Right cardiac atrium (tissue), 5 donors: ENCODE measurements around the gene ATP1B3. TPM values are rescaled to one million over a fixed set of nuclear protein-coding genes. Genes with fewer than 3 reads are reported as not detected.
"Not testable (repeated sequence)": the region's sequence is repeated elsewhere in the genome, so short reads cannot be mapped to it uniquely, and the experiment has no call there.

ENCODE experiments used
- ATAC-seq, 2 donors: fragments of 200-7000 bp; cut with Tn5 transposase; one replicate each; pipeline versions ENCODE4 v1.8.0 to v1.9.1; 2020; ENCODE audit warnings: moderate library complexity in 2 of 2, mild to moderate bottlenecking in 1 of 2
- DNase-seq, 3 donors: peaks; one replicate each; pipeline ENCODE4 v3.0.0-alpha.2; 2020
- H3K27ac ChIP-seq: one replicate; pipeline ENCODE4 v1.5.1; 2013; ENCODE audit warnings: mild to moderate bottlenecking, low read length, control low read depth, moderate library complexity
- H3K27me3 ChIP-seq: one replicate; pipeline ENCODE4 v1.6.1; 2013; ENCODE audit not compliant: control insufficient read depth, insufficient read depth
- H3K4me1 ChIP-seq: one replicate; pipeline ENCODE4 v1.6.1; 2013; ENCODE audit warnings: low read length; ENCODE audit not compliant: control insufficient read depth, insufficient read depth
- H3K4me3 ChIP-seq: one replicate; pipeline ENCODE4 v1.5.1; 2013; ENCODE audit warnings: low read length, control low read depth
- H3K9me3 ChIP-seq: one replicate; pipeline ENCODE4 v1.6.1; 2013; ENCODE audit warnings: low read length; ENCODE audit not compliant: control insufficient read depth
- WGBS: extraction: QIAGEN DNeasy Blood & Tissue Kit; methylation state at CpG from one replicate; pipeline ENCODE4 v1.1.7; 2013; 5-methylcytosine and 5-hydroxymethylcytosine counted together
- intact Hi-C, 4 donors: fragments of 100-400 bp; cut with DNase I; formaldehyde crosslinking; loops; one replicate each; pipeline versions ENCODE4 v1.11.0 to v1.14.0; 2022 to 2023
- polyA plus RNA-seq: library from polyadenylated mRNA; stranded (reverse); fragments of 200-250 nt; gene quantifications from one replicate; pipeline ENCODE4 v1.2.3, GENCODE V29; 2013
- total RNA-seq, 4 donors: library from RNA; stranded (reverse); fragmentation: NEBNext Ultra II Directional; extraction: Animal tissue kit (Norgen Biotek cat#: 25700); gene quantifications; one replicate each; pipeline ENCODE4 v1.2.1, GENCODE V29; 2021
- donor health status: healthy with polysubstance abuse.
- donor health status: DM: no; HTN: yes; CAD: no.
- donor health status: DM: no; HTN: no; CAD: no.
- donor health status: DM: no; HTN: yes; CAD: no; lungs with severe emphysema.
- donor health status: DM: yes; HTN: yes; CAD: no.

The ATP1B3 gene
- total and polyA plus RNA-seq, 5 donors = 29.2 to 77.3 (median 51.4) TPM

DNA sequence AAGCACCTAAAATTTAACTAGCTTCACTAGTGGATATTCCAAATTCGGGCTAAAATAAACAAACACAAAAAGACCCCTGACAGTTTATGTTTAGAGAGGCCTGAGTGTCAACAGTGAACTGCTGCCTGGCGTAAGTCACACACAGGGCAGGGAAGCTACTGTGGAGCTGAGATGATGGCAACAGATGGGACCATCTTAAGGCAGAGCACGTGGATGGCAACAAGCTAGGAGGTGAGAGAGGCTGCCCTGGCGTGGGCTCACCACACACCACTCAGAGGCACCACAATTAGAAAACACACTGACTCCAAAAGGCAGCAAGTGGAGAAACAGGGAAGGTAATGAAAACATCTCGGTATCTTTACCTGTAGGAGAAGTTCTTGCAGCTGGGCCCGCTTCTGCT, 93.3 kb downstream of the ATP1B3 start:
- ATAC-seq (no peak), DNase-seq (no peak)
- 91% methylated on average over 6 of the region's 6 CpGs for WGBS
- no peak overlapping the region for H3K27ac ChIP-seq
- no peaks in the 10 kb centered on the region for H3K27me3 ChIP-seq
- no peaks in the 10 kb centered on the region for H3K4me1 ChIP-seq
- H3K4me3 ChIP-seq = no peak overlapping the region
- intact Hi-C loops = no loop called here
- H3K9me3 ChIP-seq = no peaks in the 10 kb centered on the region

DNA sequence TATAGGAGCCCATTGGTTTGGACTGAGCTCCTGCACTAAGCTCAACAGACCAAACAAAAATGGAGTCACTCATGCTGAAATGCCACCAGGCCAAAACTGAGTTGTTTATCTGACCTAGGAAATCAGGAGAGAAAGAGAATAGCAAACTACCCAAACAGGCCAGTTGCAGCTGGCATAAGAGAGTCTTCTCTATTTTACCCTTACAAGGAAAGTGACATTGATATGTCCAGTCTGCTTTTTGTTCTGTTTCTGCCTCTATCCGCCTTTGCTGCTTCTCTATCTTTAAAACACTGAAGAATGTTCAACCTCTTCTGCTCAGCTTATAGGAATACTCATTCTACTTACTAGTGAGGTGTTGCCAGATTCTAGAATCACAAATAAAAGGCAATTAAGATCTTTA, 95.1 kb downstream of the ATP1B3 start:
- no peak for DNase-seq
- H3K27ac ChIP-seq = no peak overlapping the region
- ATAC-seq = no peak
- no peak overlapping the region for H3K4me3 ChIP-seq
- WGBS = 95% methylated on average over 1 of the region's 1 CpG
- no peaks in the 10 kb centered on the region for H3K4me1 ChIP-seq
- H3K9me3 ChIP-seq = no peaks in the 10 kb centered on the region
- no peaks in the 10 kb centered on the region for H3K27me3 ChIP-seq
- intact Hi-C loops = no loop called here

DNA sequence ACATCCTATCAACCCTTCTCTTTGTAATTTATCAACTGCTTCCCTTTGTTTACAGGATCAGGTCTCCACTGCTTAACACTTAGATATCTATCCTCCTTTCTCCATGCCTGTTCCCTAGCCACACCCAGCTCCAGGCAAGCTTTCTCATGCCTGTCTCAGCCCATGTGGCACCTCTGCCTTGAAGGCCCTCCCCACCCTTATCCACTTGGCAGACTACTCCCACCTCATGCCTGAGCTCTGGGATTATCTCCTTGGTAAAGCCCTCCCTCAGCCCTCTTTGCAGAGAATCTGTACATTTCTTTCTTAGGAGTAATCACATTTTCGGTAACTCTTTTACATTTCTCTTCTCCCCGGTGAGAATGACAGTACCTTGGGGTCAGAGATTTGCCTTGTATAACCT, 96.0 kb downstream of the ATP1B3 start:
- H3K4me1 ChIP-seq = no peaks in the 10 kb centered on the region
- H3K4me3 ChIP-seq = no peak overlapping the region
- no peak overlapping the region for H3K27ac ChIP-seq
- ATAC-seq (no peak), DNase-seq (no peak)
- no peaks in the 10 kb centered on the region for H3K27me3 ChIP-seq
- 79% methylated on average over 2 of the region's 2 CpGs for WGBS
- no peaks in the 10 kb centered on the region for H3K9me3 ChIP-seq
- intact Hi-C loops = no loop called here

- ATAC-seq, DNase-seq, H3K27ac ChIP-seq, H3K9me3 ChIP-seq, intact Hi-C loops, H3K4me1 ChIP-seq, H3K27me3 ChIP-seq, H3K4me3 ChIP-seq: not testable (repeated sequence)
- 94% methylated on average over 8 of the region's 8 CpGs for WGBS
Measured at GRCh38 chr3:141974777-141975176, 98.3 kb downstream of the ATP1B3 start.

Other genes with a start within 250 kb of the ATP1B3 start
- gene RNF7, start 138.3 kb upstream of the ATP1B3 start, total RNA-seq = 10 to 100 TPM; 66.2 to 91.6 (median 75.3) TPM
- gene RNF7, start 138.3 kb upstream of the ATP1B3 start, polyA plus RNA-seq = 128 TPM
- gene GRK7, start 113.2 kb upstream of the ATP1B3 start, total RNA-seq = not detected
- gene GRK7, start 113.2 kb upstream of the ATP1B3 start, polyA plus RNA-seq = not detected